H1 (cell line): ENCODE measurements around the gene ZNF511. TPM values are rescaled to one million over a fixed set of nuclear protein-coding genes. Genes with fewer than 3 reads are reported as not detected.

Experiments
- BACH1 ChIP-seq: IDR thresholded peaks from 2 replicates; pipeline ENCODE4 v1.6.1; 2012; ENCODE audit warnings: low read length, improper control_type of control experiment
- CHD1 ChIP-seq: IDR thresholded peaks from 2 replicates; pipeline ENCODE4 v1.6.1; 2012; ENCODE audit warnings: low read depth, low read length, improper control_type of control experiment
- KDM1A ChIP-seq: fragments of 200-600, 300-600 bp; sonication (generic); IDR thresholded peaks from 2 replicates; pipeline ENCODE4 v1.7.1; 2016; ENCODE audit warnings: mild to moderate bottlenecking, low read length, borderline replicate concordance
- RFX5 ChIP-seq: IDR thresholded peaks from 2 replicates; pipeline ENCODE4 v1.6.1; 2011; ENCODE audit warnings: low read depth, low read length, improper control_type of control experiment, borderline replicate concordance
- polyA plus RNA-seq, 7 experiments: library from polyadenylated mRNA; depleted of rRNA in 3 of 7; stranded (reverse) in 5 of 7; unstranded in 2 of 7; fragments of >200 nt in 5 of 7; fragments of 200-250 nt in 2 of 7; gene quantifications; 1 replicate in 5 of 7; 2 replicates in 1 of 7; 4 replicates in 1 of 7; pipeline versions ENCODE4 v1.2.1 to v1.2.3, GENCODE V29; 2011 to 2013; ENCODE audit warnings: missing spikeins in 2 of 7, mixed read lengths in 2 of 7
- total RNA-seq: library from RNA; stranded (reverse); fragmentation: NEBNext Ultra II Directional; extraction: Animal tissue kit (Norgen Biotek cat#: 25700); gene quantifications from 2 replicates; pipeline ENCODE4 v1.2.1, GENCODE V29; 2021
- TF ChIP-seq, protein P1 (sequence below): fragments of 300-600 bp; sonication (generic); IDR thresholded peaks from 2 replicates; pipeline ENCODE4 v1.7.1; 2012; ENCODE audit warnings: low read length, moderate library complexity, mild to moderate bottlenecking, inconsistent platforms; ENCODE audit not compliant: insufficient replicate concordance

The ZNF511 gene
- total and polyA plus RNA-seq, 2 of the 8 experiments (the other 6 are each of a cell fraction or from before 2014, with no cell fraction given): 55.4 to 71.7 TPM

DNA sequence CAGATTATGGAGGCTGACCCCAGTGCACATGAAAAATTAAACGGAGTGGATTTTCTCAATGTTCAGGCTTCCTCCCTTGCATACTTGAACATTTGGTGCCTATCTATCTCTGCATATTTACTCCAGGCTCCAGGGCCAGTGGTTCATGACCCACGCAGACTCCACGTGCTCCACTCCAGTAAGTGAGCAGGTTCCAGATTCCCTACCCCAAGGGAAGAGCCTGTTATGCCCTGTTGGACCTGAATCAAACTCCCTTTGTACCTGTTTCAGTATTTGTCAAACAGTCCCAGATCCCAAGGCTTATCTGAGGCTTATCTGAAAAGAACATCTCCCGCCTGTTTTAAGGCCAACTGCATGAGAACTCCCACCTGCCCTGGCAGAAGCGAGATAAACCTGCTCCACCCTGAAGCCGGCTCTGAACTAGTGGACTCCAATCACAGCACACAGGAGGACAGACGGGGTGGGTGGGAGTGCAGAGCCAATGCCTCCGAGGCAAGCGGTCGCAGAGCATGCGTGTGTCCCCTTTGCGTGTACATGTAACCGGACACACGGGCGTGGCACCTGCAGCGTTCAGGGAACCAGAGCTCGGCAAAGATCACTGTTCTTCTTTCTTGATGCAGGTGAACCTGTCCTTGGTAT is 51.4 kb downstream of the ZNF511 start (continued):
- TF ChIP-seq, protein P1, sequence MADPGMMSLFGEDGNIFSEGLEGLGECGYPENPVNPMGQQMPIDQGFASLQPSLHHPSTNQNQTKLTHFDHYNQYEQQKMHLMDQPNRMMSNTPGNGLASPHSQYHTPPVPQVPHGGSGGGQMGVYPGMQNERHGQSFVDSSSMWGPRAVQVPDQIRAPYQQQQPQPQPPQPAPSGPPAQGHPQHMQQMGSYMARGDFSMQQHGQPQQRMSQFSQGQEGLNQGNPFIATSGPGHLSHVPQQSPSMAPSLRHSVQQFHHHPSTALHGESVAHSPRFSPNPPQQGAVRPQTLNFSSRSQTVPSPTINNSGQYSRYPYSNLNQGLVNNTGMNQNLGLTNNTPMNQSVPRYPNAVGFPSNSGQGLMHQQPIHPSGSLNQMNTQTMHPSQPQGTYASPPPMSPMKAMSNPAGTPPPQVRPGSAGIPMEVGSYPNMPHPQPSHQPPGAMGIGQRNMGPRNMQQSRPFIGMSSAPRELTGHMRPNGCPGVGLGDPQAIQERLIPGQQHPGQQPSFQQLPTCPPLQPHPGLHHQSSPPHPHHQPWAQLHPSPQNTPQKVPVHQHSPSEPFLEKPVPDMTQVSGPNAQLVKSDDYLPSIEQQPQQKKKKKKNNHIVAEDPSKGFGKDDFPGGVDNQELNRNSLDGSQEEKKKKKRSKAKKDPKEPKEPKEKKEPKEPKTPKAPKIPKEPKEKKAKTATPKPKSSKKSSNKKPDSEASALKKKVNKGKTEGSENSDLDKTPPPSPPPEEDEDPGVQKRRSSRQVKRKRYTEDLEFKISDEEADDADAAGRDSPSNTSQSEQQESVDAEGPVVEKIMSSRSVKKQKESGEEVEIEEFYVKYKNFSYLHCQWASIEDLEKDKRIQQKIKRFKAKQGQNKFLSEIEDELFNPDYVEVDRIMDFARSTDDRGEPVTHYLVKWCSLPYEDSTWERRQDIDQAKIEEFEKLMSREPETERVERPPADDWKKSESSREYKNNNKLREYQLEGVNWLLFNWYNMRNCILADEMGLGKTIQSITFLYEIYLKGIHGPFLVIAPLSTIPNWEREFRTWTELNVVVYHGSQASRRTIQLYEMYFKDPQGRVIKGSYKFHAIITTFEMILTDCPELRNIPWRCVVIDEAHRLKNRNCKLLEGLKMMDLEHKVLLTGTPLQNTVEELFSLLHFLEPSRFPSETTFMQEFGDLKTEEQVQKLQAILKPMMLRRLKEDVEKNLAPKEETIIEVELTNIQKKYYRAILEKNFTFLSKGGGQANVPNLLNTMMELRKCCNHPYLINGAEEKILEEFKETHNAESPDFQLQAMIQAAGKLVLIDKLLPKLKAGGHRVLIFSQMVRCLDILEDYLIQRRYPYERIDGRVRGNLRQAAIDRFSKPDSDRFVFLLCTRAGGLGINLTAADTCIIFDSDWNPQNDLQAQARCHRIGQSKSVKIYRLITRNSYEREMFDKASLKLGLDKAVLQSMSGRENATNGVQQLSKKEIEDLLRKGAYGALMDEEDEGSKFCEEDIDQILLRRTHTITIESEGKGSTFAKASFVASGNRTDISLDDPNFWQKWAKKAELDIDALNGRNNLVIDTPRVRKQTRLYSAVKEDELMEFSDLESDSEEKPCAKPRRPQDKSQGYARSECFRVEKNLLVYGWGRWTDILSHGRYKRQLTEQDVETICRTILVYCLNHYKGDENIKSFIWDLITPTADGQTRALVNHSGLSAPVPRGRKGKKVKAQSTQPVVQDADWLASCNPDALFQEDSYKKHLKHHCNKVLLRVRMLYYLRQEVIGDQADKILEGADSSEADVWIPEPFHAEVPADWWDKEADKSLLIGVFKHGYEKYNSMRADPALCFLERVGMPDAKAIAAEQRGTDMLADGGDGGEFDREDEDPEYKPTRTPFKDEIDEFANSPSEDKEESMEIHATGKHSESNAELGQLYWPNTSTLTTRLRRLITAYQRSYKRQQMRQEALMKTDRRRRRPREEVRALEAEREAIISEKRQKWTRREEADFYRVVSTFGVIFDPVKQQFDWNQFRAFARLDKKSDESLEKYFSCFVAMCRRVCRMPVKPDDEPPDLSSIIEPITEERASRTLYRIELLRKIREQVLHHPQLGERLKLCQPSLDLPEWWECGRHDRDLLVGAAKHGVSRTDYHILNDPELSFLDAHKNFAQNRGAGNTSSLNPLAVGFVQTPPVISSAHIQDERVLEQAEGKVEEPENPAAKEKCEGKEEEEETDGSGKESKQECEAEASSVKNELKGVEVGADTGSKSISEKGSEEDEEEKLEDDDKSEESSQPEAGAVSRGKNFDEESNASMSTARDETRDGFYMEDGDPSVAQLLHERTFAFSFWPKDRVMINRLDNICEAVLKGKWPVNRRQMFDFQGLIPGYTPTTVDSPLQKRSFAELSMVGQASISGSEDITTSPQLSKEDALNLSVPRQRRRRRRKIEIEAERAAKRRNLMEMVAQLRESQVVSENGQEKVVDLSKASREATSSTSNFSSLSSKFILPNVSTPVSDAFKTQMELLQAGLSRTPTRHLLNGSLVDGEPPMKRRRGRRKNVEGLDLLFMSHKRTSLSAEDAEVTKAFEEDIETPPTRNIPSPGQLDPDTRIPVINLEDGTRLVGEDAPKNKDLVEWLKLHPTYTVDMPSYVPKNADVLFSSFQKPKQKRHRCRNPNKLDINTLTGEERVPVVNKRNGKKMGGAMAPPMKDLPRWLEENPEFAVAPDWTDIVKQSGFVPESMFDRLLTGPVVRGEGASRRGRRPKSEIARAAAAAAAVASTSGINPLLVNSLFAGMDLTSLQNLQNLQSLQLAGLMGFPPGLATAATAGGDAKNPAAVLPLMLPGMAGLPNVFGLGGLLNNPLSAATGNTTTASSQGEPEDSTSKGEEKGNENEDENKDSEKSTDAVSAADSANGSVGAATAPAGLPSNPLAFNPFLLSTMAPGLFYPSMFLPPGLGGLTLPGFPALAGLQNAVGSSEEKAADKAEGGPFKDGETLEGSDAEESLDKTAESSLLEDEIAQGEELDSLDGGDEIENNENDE: no peak
- TF ChIP-seq KDM1A (no peak), BACH1 (no peak), CHD1 (no peak), RFX5 (no peak)
